HEK293 (cell line): Measurements from ENCODE around the gene CFAP97.
A peak's percentile ranks its signal among the peaks of the same experiment; 100 is the strongest.

Experiments
- GLIS2 ChIP-seq: fragments of 450-650 bp; formaldehyde crosslinking; IDR thresholded peaks from 2 replicates; pipeline ENCODE4 v1.5.1; 2016; ENCODE audit warnings: missing biosample characterization, missing genetic modification characterization
- HOXC10 ChIP-seq: sonication (generic); formaldehyde crosslinking; IDR thresholded peaks from 2 replicates; pipeline ENCODE4 v1.8.1; 2023; ENCODE audit warnings: mild to moderate bottlenecking, missing genetic modification reagents
- HOXD13 ChIP-seq: sonication (generic); formaldehyde crosslinking; IDR thresholded peaks from 2 replicates; pipeline ENCODE4 v1.8.0; 2022; ENCODE audit warnings: missing genetic modification reagents, borderline replicate concordance
- SCRT2 ChIP-seq: fragments of 450-650 bp; formaldehyde crosslinking; IDR thresholded peaks from 2 replicates; pipeline ENCODE4 v1.5.1; 2016; ENCODE audit warnings: missing biosample characterization, missing genetic modification characterization
- TRIM28 ChIP-seq: IDR thresholded peaks from 2 replicates; pipeline ENCODE4 v1.6.1; 2011; ENCODE audit warnings: low read length, control low read depth, borderline replicate concordance
- ZBTB20 ChIP-seq: fragments of 450-650 bp; formaldehyde crosslinking; IDR thresholded peaks from 2 replicates; pipeline ENCODE4 v1.5.1; 2016; ENCODE audit warnings: missing biosample characterization, missing genetic modification characterization
- ZBTB48 ChIP-seq: fragments of 450-650 bp; formaldehyde crosslinking; IDR thresholded peaks from 2 replicates; pipeline ENCODE4 v1.5.1; 2016; ENCODE audit warnings: missing biosample characterization, missing genetic modification characterization
- ZEB2 ChIP-seq: fragments of 450-650 bp; formaldehyde crosslinking; IDR thresholded peaks from 2 replicates; pipeline ENCODE4 v1.5.1; 2016; ENCODE audit warnings: missing biosample characterization, missing genetic modification characterization
- ZFP37 ChIP-seq: fragments of 450-650 bp; formaldehyde crosslinking; IDR thresholded peaks from 2 replicates; pipeline ENCODE4 v1.5.1; 2016; ENCODE audit warnings: missing biosample characterization, missing genetic modification characterization
- ZIC2 ChIP-seq: fragments of 450-650 bp; formaldehyde crosslinking; IDR thresholded peaks from 2 replicates; pipeline ENCODE4 v1.5.1; 2016; ENCODE audit warnings: missing biosample characterization, missing genetic modification characterization
- ZNF157 ChIP-seq: fragments of 450-650 bp; formaldehyde crosslinking; IDR thresholded peaks from 2 replicates; pipeline ENCODE4 v1.5.1; 2016; ENCODE audit warnings: missing biosample characterization, missing genetic modification characterization
- ZNF175 ChIP-seq: fragments of 450-650 bp; formaldehyde crosslinking; IDR thresholded peaks from 2 replicates; pipeline ENCODE4 v1.5.1; 2016; ENCODE audit warnings: missing biosample characterization, missing genetic modification characterization
- ZNF19 ChIP-seq: fragments of 450-650 bp; formaldehyde crosslinking; IDR thresholded peaks from 2 replicates; pipeline ENCODE4; 2016; ENCODE audit warnings: missing biosample characterization, missing genetic modification characterization, low read depth
- ZNF23 ChIP-seq: fragments of 450-650 bp; formaldehyde crosslinking; IDR thresholded peaks from 2 replicates; pipeline ENCODE4 v1.5.1; 2016; ENCODE audit warnings: missing biosample characterization, missing genetic modification characterization, borderline replicate concordance
- ZNF37A ChIP-seq: fragments of 450-650 bp; IDR thresholded peaks from 2 replicates; pipeline ENCODE4 v1.5.1; 2018; ENCODE audit warnings: missing biosample characterization, missing genetic modification characterization
- ZNF433 ChIP-seq: fragments of 450-650 bp; formaldehyde crosslinking; IDR thresholded peaks from 2 replicates; pipeline ENCODE4 v1.5.1; 2016; ENCODE audit warnings: missing biosample characterization, missing genetic modification characterization, low read depth
- ZNF48 ChIP-seq: fragments of 450-650 bp; formaldehyde crosslinking; IDR thresholded peaks from 2 replicates; pipeline ENCODE4 v1.5.1; 2016; ENCODE audit warnings: missing biosample characterization, missing genetic modification characterization
- ZNF529 ChIP-seq: fragments of 450-650 bp; formaldehyde crosslinking; IDR thresholded peaks from 2 replicates; pipeline ENCODE4 v1.5.1; 2017; ENCODE audit warnings: missing genetic modification characterization, missing biosample characterization; ENCODE audit not compliant: insufficient replicate concordance
- ZNF544 ChIP-seq: fragments of 450-650 bp; formaldehyde crosslinking; IDR thresholded peaks from 2 replicates; pipeline ENCODE4 v1.5.0; 2017; ENCODE audit warnings: missing biosample characterization, missing genetic modification characterization
- ZNF600 ChIP-seq: fragments of 450-650 bp; formaldehyde crosslinking; IDR thresholded peaks from 2 replicates; pipeline ENCODE4 v1.5.1; 2016; ENCODE audit warnings: missing biosample characterization, missing genetic modification characterization
- ZNF664 ChIP-seq: fragments of 450-650 bp; formaldehyde crosslinking; IDR thresholded peaks from 2 replicates; pipeline ENCODE4 v1.5.1; 2016; ENCODE audit warnings: missing biosample characterization, missing genetic modification characterization
- ZNF707 ChIP-seq: fragments of 450-650 bp; formaldehyde crosslinking; IDR thresholded peaks from 2 replicates; pipeline ENCODE4 v1.5.1; 2016; ENCODE audit warnings: missing biosample characterization, missing genetic modification characterization
- TF ChIP-seq, protein P1 (sequence below): fragments of 450-650 bp; formaldehyde crosslinking; IDR thresholded peaks from 2 replicates; pipeline ENCODE4 v1.5.1; 2017; ENCODE audit warnings: missing biosample characterization, missing genetic modification characterization
- TF ChIP-seq, protein P2 (sequence below): fragments of 450-650 bp; formaldehyde crosslinking; IDR thresholded peaks from 2 replicates; pipeline ENCODE4 v1.5.1; 2016; ENCODE audit warnings: missing biosample characterization, missing genetic modification characterization
- TF ChIP-seq, protein P3 (sequence below): fragments of 450-650 bp; formaldehyde crosslinking; IDR thresholded peaks from 2 replicates; pipeline ENCODE4 v1.5.1; 2016; ENCODE audit warnings: missing biosample characterization, missing genetic modification characterization
- TF ChIP-seq, protein P4 (sequence below): fragments of 450-650 bp; formaldehyde crosslinking; IDR thresholded peaks from 2 replicates; pipeline ENCODE4 v1.5.1; 2016; ENCODE audit warnings: missing biosample characterization, missing genetic modification characterization, low read depth
- TF ChIP-seq, protein P5 (sequence below): fragments of 450-650 bp; formaldehyde crosslinking; IDR thresholded peaks from 2 replicates; pipeline ENCODE4 v1.5.1; 2016; ENCODE audit warnings: missing biosample characterization, missing genetic modification characterization

CFAP97 gene

DNA sequence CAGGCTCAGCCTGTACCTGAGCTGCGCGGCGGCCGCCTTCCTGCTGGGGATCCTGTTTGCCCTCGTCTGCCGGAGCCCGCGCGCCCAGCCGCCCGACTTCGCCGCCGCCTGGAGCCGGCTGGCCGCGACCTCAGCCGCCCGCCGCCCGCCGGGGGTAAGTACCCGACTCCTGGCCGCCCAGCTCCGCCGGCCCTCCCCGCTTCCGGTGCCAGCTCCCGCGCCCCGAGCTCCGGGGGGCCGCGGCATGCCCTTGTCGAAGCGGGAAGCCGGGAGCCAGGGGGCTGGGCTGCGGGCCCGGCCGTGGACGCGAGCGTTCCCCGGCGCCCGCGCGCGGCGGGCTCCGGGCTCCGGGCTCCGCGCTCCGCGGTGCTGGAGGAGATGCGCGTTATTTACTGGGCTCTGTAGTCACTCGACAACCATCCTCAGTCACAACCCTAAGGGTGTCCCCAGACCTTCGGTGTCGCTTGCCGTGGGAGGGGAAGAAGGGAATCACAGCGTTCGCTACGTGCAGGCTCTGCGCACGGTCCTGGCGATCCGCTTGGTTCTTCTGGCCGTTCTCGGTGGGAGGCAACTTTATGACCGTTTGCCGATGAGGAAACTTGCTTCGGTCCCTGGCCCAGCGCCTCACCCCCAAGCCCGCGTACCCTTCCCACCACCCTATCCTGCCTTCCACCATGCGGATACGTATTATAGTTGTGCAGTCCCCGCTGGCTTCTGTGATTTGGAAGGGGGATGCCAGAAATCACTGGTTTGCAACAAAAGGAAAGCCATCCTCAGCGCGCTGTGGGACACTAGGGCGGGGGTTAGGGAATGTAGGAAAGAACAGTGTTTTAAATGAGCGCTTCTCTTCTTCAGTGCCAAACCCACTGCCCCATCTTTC, 6.5 kb upstream of the CFAP97 start (continued):
- TF ChIP-seq ZFP37 (tag by site-specific recombination) (no peak), ZNF157 (no peak), ZNF600 (tag by site-specific recombination) (peak; percentile 71), ZNF433 (tag by site-specific recombination) (no peak), ZIC2 (peak; percentile 68), TRIM28 (no peak), ZNF37A (tag by site-specific recombination) (no peak), ZNF48 (tag by site-specific recombination) (no peak), ZNF175 (tag by site-specific recombination) (no peak), ZNF707 (tag by site-specific recombination) (no peak), ZNF664 (tag by site-specific recombination) (no peak), ZNF23 (tag by site-specific recombination) (no peak), GLIS2 (tag by site-specific recombination) (peak; percentile 73; the same call in 1 of the 2 replicates), HOXD13 (CRISPR knock-in tag) (no peak), ZNF529 (tag by site-specific recombination) (no peak), HOXC10 (CRISPR knock-in tag) (no peak), SCRT2 (no peak), ZEB2 (tag by site-specific recombination) (0 out of 2 replicates have a peak, but pooled peaks have one; percentile 30), ZBTB20 (tag by site-specific recombination) (peak; percentile 68; the same call in 1 of the 2 replicates), ZNF19 (tag by site-specific recombination) (no peak), ZBTB48 (tag by site-specific recombination) (peak; percentile 99), ZNF544 (tag by site-specific recombination) (no peak)
- TF ChIP-seq, protein P1, sequence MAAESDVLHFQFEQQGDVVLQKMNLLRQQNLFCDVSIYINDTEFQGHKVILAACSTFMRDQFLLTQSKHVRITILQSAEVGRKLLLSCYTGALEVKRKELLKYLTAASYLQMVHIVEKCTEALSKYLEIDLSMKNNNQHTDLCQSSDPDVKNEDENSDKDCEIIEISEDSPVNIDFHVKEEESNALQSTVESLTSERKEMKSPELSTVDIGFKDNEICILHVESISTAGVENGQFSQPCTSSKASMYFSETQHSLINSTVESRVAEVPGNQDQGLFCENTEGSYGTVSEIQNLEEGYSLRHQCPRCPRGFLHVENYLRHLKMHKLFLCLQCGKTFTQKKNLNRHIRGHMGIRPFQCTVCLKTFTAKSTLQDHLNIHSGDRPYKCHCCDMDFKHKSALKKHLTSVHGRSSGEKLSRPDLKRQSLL (tag by site-specific recombination), result no peak
- TF ChIP-seq, protein P2, sequence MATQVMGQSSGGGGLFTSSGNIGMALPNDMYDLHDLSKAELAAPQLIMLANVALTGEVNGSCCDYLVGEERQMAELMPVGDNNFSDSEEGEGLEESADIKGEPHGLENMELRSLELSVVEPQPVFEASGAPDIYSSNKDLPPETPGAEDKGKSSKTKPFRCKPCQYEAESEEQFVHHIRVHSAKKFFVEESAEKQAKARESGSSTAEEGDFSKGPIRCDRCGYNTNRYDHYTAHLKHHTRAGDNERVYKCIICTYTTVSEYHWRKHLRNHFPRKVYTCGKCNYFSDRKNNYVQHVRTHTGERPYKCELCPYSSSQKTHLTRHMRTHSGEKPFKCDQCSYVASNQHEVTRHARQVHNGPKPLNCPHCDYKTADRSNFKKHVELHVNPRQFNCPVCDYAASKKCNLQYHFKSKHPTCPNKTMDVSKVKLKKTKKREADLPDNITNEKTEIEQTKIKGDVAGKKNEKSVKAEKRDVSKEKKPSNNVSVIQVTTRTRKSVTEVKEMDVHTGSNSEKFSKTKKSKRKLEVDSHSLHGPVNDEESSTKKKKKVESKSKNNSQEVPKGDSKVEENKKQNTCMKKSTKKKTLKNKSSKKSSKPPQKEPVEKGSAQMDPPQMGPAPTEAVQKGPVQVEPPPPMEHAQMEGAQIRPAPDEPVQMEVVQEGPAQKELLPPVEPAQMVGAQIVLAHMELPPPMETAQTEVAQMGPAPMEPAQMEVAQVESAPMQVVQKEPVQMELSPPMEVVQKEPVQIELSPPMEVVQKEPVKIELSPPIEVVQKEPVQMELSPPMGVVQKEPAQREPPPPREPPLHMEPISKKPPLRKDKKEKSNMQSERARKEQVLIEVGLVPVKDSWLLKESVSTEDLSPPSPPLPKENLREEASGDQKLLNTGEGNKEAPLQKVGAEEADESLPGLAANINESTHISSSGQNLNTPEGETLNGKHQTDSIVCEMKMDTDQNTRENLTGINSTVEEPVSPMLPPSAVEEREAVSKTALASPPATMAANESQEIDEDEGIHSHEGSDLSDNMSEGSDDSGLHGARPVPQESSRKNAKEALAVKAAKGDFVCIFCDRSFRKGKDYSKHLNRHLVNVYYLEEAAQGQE, result no peak
- TF ChIP-seq, protein P3, sequence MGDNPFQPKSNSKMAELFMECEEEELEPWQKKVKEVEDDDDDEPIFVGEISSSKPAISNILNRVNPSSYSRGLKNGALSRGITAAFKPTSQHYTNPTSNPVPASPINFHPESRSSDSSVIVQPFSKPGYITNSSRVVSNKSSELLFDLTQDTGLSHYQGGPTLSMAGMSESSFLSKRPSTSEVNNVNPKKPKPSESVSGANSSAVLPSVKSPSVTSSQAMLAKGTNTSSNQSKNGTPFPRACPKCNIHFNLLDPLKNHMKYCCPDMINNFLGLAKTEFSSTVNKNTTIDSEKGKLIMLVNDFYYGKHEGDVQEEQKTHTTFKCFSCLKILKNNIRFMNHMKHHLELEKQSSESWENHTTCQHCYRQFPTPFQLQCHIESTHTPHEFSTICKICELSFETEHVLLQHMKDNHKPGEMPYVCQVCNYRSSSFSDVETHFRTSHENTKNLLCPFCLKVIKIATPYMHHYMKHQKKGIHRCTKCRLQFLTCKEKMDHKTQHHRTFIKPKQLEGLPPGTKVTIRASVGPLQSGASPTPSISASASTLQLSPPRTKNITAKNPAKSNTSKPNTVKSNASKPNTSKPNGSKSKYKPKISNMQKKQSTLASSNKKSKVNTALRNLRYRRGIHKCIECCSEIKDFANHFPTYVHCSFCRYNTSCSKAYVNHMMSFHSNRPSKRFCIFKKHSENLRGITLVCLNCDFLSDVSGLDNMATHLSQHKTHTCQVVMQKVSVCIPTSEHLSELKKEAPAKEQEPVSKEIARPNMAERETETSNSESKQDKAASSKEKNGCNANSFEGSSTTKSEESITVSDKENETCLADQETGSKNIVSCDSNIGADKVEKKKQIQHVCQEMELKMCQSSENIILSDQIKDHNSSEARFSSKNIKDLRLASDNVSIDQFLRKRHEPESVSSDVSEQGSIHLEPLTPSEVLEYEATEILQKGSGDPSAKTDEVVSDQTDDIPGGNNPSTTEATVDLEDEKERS (tag by site-specific recombination), result no peak
- TF ChIP-seq, protein P4, sequence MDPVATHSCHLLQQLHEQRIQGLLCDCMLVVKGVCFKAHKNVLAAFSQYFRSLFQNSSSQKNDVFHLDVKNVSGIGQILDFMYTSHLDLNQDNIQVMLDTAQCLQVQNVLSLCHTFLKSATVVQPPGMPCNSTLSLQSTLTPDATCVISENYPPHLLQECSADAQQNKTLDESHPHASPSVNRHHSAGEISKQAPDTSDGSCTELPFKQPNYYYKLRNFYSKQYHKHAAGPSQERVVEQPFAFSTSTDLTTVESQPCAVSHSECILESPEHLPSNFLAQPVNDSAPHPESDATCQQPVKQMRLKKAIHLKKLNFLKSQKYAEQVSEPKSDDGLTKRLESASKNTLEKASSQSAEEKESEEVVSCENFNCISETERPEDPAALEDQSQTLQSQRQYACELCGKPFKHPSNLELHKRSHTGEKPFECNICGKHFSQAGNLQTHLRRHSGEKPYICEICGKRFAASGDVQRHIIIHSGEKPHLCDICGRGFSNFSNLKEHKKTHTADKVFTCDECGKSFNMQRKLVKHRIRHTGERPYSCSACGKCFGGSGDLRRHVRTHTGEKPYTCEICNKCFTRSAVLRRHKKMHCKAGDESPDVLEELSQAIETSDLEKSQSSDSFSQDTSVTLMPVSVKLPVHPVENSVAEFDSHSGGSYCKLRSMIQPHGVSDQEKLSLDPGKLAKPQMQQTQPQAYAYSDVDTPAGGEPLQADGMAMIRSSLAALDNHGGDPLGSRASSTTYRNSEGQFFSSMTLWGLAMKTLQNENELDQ (tag by site-specific recombination), result no peak
- TF ChIP-seq, protein P5, sequence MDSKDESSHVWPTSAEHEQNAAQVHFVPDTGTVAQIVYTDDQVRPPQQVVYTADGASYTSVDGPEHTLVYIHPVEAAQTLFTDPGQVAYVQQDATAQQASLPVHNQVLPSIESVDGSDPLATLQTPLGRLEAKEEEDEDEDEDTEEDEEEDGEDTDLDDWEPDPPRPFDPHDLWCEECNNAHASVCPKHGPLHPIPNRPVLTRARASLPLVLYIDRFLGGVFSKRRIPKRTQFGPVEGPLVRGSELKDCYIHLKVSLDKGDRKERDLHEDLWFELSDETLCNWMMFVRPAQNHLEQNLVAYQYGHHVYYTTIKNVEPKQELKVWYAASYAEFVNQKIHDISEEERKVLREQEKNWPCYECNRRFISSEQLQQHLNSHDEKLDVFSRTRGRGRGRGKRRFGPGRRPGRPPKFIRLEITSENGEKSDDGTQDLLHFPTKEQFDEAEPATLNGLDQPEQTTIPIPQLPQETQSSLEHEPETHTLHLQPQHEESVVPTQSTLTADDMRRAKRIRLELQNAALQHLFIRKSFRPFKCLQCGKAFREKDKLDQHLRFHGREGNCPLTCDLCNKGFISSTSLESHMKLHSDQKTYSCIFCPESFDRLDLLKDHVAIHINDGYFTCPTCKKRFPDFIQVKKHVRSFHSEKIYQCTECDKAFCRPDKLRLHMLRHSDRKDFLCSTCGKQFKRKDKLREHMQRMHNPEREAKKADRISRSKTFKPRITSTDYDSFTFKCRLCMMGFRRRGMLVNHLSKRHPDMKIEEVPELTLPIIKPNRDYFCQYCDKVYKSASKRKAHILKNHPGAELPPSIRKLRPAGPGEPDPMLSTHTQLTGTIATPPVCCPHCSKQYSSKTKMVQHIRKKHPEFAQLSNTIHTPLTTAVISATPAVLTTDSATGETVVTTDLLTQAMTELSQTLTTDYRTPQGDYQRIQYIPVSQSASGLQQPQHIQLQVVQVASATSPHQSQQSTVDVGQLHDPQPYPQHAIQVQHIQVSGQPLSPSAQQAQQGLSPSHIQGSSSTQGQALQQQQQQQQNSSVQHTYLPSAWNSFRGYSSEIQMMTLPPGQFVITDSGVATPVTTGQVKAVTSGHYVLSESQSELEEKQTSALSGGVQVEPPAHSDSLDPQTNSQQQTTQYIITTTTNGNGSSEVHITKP (tag by site-specific recombination), result no peak
